SW480 (cell line): ENCODE results near the gene INO80.

Source experiments
- DNase-seq: peaks from one replicate; pipeline ENCODE4 v3.0.0-alpha.2; 2016; ENCODE audit warnings: low spot score

The INO80 gene

GRCh38 chr15:40948706-40949473 lies 167.2 kb downstream of the INO80 start:
- DNase-seq, result no peak

- DNase-seq, result no peak
Observed at GRCh38 chr15:40944510-40945296, 171.4 kb downstream of the INO80 start.

GRCh38 chr15:40943764-40944365 lies 172.2 kb downstream of the INO80 start:
- no peak for DNase-seq

GRCh38 chr15:40942878-40943277 lies 173.2 kb downstream of the INO80 start:
- no peak for DNase-seq

DNA sequence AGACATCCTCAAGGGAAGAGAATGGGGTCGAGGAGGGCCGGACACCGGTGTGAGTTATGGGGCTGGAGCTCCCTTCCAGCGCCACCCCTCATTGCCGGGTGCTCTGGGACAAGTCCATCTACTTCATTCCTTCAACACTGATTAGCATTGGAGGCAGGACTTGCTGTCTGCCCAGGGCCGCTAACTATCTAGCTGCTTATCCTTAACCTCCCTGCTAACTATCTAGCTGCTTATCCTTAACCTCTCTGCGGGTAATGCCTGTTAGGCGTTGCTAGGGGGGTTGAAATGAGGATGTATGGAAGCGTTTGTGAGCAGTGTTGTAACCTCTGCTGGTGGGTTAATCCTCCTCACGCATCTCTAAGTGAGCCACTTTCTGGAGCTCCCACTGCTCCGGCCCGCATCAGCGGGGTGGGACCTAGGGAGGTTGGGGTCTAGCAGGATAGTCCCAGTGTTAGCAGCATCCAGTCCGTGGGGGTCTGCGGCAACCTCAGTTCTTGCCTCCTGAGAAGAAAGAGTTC lies 173.7 kb downstream of the INO80 start:
- no peak for DNase-seq

- DNase-seq, result peak; percentile 80
Observed at GRCh38 chr15:40941528-40942336, 174.3 kb downstream of the INO80 start.

GRCh38 chr15:40941068-40941527 lies 175.0 kb downstream of the INO80 start:
- no peak for DNase-seq

- no peak for DNase-seq
Observed at GRCh38 chr15:40940296-40940801, 175.7 kb downstream of the INO80 start.

GRCh38 chr15:40938536-40938870 lies 177.6 kb downstream of the INO80 start:
- DNase-seq, result no peak

DNA sequence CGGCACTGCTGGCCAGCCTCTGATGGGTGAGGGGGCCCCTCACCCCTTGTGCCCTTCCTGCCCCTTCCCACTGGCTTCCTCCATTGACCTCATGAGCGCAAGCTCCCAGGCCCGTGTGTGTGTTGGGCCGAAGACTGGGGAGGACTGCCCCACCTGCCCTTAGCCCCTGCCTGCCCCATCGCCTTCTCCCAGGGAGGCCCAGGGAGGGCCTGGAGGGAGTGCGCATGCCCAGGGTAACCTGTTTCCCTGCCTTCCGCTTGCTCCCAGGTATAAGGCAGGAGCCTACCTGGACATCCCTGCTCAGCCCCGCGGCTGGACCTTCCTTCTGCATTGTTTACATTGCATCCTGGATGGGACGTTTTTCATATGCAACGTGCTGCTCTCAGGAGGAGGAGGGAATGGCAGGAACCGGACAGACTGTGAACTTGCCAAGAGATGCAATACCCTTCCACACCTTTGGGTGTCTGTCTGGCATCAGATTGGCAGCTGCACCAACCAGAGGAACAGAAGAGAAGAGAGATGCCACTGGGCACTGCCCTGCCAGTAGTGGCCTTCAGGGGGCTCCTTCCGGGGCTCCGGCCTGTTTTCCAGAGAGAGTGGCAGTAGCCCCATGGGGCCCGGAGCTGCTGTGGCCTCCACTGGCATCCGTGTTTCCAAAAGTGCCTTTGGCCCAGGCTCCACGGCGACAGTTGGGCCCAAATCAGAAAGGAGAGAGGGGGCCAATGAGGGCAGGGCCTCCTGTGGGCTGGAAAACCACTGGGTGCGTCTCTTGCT lies 178.1 kb downstream of the INO80 start:
- peak; percentile 77 for DNase-seq

DNA sequence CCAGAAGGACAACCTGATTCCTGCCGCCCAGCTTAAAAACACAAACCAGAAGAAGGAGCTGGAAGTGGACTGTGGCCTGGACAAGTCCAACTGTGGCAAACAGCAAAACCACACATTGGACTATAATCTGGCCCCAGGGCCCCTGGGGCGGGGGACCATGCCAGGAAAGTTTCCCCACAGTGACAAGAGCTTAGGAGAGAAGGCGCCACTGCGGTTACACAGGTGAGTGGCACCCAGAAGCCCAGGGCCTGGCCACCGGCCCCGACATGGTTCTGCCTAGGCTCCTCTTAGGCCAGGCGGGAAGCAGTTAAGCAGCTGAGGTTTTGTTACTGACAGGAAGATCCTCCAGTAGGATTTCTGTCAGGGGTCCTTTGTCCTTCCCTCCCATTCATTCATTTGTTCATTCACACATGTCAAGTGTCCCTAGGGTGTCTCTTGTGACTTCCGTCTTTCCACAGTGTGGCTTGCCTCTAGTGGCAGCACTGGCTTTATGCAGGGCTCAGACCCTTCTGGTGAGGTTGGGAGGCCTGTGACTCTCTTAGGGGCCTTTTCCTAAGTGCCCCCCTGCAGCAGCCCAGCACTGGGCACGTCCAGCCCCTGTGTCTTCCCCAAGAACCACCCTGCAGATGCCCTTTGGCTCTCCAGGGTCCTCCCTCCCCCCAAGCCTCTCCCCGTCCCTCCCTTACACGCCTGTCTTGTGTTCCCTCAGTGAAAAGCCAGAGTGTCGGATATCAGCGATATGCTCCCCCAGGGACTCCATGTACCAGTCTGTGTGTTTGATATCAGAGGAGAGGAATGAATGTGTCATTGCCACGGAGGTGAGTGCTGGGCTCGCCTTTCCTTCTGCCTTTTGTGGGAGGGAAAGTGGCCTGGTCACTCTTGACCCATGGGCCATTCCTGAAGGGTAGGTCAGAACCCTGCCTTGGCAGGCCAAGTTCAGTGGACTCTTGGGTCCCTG lies 179.1 kb downstream of the INO80 start:
- no peak for DNase-seq

- DNase-seq, result no peak
Observed at GRCh38 chr15:40936234-40936708, 179.8 kb downstream of the INO80 start.

GRCh38 chr15:40934457-40934856 lies 181.6 kb downstream of the INO80 start:
- DNase-seq, result no peak

GRCh38 chr15:40933517-40933902 lies 182.6 kb downstream of the INO80 start:
- no peak for DNase-seq

GRCh38 chr15:40932649-40933516 lies 183.2 kb downstream of the INO80 start:
- no peak for DNase-seq

DNA sequence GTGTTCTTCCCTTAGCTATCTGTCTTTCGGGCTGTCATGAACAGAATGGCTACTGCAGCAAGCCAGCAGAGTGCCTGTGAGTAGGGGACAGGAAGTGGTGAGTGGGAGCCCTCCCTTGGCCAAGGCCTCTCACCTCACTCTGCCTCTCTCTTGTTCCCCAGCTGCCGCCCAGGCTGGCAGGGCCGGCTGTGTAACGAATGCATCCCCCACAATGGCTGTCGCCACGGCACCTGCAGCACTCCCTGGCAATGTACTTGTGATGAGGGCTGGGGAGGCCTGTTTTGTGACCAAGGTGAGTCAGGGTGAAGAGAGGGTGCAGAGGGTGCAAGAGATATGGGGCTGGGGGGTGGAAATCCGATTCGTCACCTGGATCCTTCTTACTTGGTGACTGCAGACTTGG lies 183.9 kb downstream of the INO80 start:
- no peak for DNase-seq

- DNase-seq, result no peak
Observed at GRCh38 chr15:40931300-40932142, 184.6 kb downstream of the INO80 start.
